ENCODE data around the gene POLR2F.

Gene POLR2F

GRCh38 chr22:38007330-38007902 is 53.9 kb downstream of the POLR2F start:
- no peak for DNase-seq

DNA sequence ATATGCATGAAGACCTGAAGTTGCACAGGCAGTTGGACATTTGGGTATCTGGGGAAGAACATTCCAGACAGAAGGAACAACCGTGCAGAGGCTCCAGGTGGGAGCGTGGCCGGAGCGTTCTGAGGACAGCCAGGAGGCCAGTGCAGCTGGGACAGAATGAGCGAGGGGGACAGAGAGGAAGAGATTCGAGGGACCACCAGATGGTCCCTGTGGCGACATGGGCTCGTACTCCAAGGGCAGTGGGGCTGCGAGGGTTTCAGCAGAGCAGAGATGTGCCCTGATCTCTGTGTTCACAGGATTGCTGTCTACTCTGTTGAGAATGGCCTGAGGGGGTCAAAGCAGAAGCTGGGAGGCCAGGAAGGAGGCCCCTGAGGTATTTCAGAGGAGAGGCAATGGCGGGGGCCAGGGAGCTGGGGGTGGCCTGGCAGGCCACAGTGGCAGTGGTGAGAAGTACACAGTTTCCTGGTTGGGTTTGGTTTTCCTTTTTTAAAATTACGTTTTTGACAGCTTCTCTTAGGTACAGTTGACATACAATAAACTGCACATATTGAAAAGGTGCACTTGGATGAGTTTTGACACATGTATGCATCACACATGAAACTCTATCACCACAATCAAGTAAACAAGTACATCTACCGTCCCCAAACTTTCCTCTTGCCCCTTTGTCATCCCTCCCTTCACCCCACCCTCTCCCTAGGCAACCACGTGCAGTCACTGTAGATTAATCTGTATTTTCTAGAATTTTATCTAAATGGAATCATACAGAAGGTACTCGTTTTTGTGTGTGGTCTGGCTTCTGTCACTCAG is 55.7 kb downstream of the POLR2F start:
- no peak for DNase-seq

DNA sequence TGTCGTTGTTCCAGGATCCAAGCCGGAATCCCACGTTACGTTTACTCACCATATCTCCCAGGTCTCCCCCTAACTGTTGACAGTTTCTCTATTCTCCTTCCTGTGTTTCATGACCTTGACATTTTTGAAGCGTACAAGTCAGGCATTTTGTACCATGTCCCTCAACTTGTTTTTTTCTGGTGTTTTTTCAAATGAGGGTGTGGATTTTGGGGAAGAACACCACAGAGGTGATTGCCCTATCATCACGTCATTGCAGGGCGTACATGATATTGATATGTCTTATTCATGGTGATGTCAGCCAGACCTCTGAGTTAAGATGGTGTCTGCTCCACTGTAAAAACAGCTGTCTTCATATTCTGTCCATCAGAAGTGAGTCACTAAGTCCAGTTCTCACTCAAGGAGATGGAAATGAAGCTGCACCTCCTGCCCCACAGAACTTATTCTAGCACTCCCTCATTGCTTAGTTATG is 59.1 kb downstream of the POLR2F start:
- no peak for DNase-seq

- DNase-seq: no peak
Measured at GRCh38 chr22:38014083-38014482, 60.6 kb downstream of the POLR2F start.

- no peak for DNase-seq
Measured at GRCh38 chr22:38016182-38017151, 63.0 kb downstream of the POLR2F start.

- peak; percentile 58 for DNase-seq
Measured at GRCh38 chr22:38017272-38017920, 63.9 kb downstream of the POLR2F start.

DNA sequence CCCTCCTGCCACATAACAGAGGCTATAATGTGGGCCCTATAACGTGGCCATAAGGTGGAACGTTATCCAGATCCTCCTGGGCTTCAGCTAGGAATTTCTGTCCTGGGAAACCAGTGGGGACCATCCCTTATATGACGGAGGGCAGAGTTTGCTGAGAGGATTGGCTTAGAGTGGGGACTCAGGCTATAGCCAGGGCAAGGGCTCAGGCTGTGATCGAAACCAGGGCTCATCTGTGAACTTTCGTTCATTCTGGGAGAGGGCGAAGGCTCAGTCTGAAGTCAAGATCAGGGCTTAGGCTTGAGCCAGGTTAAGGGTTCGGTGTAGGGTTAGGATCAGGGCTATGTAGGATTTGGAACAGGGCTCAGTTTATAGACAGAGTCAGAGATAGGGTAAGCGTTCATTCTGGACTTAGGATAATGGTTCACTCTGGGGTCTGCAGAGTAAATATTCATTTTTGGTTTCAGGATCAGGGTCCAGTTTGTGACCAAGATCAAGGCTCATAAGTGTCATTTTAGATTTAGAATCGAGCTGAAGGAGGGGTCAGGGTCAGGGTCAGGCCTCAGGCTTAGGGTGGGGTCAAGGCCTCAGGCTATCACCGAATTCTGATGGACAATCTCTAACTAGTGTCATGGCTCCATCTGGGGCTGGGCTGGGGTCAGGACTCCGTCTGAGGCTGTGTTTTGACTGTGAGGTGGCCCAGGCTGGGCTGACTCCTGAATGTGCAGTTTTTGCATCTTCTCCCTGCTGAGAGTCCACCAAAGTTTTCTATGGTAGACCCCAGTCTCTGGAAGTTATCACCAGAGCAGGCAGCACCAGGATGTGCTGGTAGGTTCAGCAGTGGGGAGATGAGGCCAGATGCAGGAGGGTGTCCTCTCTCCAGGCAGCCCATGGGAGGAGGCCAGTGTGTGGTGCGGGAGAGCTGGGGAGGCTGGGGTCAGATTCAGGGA is 64.7 kb downstream of the POLR2F start:
- no peak for DNase-seq
